HG02610 (cell line): ENCODE measurements around the gene FBXW11.
"Not testable (repeated sequence)": the region's sequence is repeated elsewhere in the genome, so short reads cannot be mapped to it uniquely, and the experiment has no call there.

Source experiments
- ATAC-seq: cut with Tn5 transposase; IDR thresholded peaks from one replicate; pipeline ENCODE4 v1.9.1; 2021; ENCODE audit warnings: mild to moderate bottlenecking, moderate library complexity; ENCODE audit not compliant: unreplicated experiment

Gene FBXW11

DNA sequence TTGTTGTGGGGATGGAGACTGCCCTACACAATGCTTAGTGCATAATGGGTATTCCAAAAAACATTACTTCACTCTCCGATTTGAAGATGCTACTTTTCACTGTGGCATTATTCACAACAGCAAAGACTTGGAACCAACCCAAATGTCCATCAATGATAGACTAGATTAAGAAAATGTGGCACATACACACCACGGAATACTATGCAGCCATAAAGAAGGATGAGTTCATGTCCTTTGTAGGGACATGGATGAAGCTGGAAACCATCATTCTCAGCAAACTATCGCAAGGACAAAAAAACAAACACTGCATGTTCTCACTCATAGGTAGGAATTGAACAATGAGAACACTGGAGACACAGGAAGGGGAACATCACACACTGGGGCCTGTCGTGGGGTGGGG, 90.7 kb downstream of the FBXW11 start:
- ATAC-seq: not testable (repeated sequence)

DNA sequence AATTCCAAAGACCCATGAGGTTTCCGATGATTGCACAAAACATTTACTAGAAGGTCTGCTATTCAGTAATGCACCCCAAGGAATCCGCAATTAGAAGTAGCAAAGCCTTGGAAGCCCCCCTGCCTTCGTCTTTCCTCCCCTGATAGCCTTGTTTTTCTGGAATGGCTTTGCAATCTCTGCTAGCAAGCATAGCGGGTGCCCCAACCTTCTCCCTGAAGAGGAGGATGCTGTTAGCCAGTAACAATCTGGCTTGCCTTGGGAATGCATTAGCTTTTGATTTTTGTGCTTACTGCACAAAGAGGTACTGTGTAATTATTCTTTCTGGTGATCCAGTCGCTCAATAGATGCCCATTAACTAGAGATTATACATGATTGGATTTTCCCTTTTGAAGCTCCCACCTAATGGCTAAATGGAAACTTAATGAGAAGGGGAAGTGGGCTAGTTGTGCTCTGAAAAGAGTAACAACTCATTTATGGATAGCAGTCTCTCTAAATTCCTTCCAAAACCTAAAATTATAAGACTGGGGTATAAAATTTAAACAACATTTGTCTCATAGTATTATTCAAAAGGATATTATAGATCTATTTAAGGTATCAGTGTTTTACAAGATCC, 91.6 kb downstream of the FBXW11 start:
- no peak for ATAC-seq

DNA sequence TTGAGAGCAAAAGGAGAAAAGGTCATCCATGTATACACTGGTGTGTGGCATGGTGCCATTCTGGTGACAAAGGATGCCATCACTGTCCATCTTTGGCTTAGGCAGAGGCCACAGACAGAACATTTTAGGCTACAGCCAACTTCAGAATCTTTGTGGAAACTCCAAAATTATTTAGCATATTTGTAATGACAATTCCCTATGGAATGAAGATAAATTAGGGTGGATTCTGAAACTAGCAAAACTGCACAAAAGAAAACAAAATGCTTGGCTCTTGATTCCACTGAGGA, 92.5 kb downstream of the FBXW11 start:
- no peak for ATAC-seq

DNA sequence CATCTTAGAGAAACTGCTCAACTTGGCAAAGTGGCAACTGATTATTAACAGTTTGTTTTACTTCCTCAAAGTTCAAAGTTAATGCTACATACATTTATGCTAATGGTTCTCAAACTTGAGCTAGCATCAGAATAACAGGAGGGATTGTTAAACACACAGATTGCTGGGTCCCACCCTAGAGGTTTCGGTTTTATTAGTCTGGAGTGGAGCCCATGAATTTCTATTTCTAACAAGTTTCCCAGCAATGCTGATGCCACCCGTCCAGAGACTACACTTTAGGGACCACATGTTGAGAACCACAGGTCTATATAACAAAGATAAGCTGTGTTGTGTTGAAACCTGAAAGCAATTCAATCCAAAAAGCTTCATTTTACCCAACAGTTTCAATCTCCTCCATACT, 95.3 kb downstream of the FBXW11 start:
- no peak for ATAC-seq

DNA sequence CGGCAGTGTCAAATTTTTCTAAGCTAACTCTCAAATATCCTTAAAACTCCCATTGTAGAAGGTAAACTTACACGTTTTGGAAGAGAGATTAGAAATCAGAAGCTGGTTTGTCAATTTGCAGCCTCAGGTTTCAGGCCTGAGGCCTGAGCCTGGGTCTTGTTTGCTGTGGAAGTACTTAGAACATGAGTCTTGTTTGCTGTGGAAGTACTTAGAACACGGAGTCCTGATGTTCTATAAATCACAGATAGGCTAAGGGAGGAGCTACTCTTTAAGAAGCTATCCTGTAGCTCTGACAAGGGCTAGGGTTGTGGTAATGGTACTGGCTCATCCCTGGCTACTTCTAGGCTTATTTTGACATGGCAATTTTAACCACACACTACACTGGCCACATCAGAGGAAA, 97.8 kb downstream of the FBXW11 start:
- no peak for ATAC-seq

DNA sequence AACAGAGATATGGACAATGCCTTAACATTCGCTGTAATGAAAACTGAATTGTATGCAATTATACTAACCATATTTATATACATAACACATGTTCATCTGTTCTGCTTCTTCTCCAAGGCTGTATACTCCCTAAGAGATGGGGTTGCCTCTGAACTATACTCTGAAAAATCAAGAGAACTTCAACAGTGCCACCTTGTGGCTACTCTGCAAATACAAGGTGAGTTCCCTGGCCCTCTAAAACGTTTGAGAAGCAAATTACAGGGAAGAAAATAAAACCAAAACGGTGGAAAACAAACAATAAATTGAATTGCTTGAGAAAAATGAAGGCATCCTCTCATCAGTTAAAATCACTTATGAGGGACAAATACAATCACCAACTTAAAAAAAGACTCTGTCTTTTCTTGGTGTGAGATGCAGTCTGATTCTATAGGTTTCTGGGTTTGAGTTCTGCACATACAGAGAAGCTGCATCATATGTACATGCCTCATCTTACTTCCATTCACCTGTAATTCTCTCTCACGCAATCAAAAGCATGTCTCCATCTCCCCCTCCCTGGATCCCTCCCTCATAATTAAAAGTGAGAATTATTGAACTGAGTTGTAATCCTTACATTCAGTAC, 98.6 kb downstream of the FBXW11 start:
- ATAC-seq: peak; percentile 52

DNA sequence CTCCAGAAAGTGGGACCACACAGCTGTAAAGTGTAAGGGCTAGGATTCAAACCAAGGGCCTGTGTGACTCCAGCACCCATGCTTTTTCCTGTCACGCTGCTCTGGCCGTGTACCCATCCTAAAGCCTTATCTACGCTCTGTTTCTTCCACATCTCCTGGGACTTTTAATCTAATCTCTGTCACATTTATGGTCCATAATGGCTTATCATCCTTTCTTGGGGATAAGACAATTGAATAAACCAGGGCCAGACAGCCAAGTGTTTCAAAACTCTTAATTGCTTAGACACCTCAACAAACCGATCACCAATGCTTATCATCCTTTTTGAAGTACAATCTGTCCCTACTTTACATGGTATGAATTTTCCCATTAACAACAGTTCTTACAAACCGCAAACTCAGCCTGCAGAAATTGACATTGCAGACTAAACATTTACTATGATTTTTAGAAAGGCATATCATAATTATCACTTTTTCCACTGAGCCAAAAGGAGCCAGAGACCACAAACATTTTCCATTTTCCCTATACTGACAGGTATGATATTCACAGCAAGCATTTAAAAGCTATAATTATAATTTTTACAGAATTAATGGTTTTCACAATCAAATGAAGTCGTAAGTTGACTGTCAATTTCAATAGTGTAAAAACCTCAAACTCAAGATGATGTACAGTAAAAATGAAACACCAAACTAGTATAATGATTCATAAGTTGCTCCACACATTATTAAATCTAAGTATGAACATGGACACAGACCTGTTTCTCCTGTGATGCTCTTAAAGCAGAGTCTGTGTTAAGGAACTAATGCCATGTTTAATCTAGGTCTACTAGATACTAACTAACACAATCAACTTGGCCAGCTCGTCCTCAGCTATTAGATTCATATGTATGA, 99.5 kb downstream of the FBXW11 start:
- peak; percentile 66 for ATAC-seq

DNA sequence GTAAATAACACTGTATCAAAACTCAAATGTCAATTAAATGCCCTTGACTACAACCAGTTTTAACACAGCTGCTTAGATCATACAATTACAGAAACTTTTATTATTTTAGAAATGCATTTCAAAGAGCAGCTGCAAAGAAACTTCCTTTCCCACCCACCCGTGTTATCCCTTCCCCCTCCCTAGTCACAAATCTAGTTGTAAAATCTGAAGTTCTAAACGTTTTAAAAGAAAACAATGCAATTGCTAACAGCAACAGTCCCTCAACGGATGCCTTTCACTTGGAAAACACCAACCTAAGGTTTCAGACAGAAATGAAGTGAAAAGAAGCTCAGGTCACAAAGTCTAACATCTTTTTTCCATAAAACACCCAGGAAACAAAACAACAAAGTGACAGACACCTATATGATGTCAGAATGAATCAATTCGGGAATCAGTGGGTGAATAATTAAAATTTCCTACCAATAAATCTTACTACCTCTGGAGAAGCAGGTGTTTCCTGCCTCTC, 100.3 kb downstream of the FBXW11 start:
- no peak for ATAC-seq

DNA sequence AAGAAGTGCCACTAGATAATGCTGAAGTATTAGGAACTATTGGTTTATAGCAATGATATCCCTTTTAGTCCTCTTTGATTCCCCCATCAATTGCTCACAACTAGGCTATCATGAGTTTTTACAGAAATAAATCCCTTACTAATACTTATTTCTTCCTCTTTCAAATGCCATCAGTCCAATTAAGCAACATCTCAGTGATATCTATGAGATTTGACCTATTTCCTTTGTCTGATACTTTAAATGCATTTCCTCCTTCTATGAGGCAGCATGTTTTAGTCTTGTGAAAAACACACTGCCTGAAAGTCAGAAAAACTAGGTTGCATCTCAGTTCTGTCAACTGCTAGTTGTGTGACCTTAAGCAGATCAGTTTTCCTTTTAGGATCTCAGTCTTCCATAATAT, 101.6 kb downstream of the FBXW11 start:
- no peak for ATAC-seq

DNA sequence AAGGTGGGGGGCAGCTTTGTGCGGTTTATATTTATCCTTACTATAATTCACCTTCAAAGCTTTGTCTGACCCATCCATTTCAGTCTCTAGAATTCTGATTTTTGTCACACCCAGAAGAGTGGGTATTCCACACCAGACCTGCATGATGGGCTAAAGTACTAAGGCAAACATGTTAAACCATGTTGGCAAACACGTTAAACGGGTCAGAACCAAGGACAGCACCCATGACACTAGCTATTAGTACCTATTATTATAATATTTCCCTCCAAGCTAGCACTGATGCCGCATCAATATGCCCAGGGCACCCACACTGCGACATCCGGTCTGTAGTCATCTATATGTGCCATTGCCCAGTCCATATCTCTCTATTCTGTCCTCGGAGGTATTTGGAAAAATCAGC, 104.7 kb downstream of the FBXW11 start:
- ATAC-seq: no peak

DNA sequence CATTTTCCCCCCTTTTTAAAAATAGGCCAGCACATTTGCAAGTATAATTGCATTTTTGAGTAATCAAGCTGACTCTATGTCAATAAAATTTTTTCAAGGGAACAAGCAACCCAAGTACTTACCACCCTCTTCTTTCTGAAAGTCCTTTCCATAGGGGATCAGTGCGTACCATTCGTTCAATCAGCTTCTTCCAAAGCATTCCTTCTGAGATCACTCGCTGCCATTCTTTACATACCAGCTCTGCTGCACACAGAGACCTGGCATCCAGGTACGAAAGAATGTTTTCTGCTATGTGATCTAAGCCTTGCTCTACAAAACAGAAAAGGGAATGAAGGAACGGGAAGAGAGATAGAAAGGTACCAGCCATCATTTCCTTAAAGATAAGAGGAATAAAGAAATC, 106.6 kb downstream of the FBXW11 start:
- no peak for ATAC-seq

DNA sequence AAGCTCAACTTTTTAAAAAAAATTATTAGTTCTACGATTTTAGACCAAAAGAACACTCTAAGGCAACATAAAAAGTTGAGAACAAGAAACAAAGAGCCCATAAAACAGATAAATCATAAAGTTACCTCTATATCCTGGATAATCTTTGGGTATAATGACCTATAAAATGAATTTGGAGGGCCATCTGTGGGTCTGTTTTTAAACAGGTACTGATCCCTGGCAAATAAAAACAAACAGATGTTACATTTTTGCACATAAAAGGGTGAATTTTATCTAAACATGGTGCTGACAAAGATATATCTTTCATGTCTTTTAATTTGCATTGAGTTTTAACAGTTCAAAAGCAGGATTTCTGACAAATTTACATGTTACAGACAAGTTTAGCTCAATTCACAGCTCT, 107.6 kb downstream of the FBXW11 start:
- ATAC-seq: no peak

DNA sequence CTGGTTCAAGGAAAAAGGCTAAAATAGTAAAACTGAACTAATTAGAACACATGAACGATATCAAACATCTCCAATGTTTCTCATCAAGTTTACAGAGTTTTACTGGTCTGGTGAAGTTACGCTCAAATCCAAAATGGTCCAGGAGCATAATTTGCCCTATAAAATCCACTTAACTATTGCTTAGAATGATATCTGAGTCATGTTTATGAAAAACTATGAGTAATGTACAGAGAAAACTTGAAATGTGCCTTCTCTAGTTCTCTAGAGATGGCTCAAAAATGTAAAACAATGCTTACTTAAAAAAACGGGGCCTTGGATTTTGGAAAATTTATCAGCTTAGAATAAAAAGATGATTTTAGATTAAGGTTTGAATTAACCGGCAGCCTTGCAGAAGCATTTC, 108.1 kb downstream of the FBXW11 start:
- ATAC-seq: no peak

DNA sequence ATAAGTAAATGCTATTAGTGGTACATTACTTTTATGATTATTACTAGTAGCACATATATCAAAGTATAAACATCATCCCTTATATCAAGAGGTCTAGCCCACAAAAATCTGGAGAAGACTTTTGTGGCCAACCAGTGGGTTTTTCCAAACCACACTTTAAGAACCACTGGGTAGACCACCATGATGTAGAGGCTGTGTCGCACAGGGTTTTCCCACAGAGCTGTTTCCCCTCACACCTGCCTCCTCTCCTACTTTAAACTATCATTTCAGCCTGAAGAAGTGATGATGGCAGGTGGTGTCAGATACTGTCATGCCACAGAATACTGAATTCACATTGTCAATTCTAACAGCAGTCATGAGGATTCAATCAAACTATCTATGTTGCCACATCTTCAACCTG, 109.2 kb downstream of the FBXW11 start:
- peak; percentile 53 for ATAC-seq

DNA sequence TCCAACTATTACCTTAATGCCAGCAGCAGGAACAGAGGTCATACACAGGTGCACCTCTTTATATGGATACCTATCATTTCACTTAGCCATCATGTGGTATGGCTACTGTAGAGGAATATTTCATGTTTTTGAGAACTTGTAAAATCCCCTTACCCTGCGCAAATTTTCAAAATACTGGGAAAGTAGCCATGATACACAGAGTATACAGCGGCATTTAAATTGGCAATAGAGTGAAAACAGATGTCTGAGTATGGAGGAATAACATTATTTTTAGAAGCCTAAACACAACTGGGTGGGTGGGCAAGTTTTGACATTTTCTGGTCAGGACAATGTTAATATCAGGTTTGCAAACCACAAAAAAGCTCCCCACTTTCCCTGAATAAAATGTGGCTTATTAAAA, 111.4 kb downstream of the FBXW11 start:
- no peak for ATAC-seq

DNA sequence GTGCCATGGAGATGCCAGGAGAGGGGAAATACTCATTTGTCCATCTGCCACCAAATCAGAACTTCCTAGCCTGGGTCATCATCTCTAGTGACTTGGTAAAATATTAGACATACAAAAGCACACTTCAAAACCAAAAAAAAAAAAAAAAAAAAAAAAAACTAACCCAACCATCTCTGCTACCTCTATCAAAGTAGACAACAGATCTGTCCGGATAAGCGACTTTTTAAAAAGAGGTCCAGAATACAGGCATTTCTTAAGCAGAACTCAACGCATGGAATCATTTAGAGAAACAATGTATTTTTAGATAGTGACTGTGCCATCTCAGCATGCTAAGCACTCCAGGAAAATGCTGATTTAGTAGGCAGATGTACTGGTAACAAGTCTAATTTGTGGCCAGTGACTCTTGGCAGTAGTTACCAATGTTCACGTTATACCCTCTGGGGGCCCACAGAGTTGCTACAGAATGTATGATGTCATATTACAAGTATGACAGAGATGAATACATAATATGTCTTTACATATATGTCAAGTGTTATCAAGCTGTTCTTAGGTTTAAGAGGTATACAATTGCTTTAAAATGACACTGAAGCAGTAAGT, 113.0 kb downstream of the FBXW11 start:
- no peak for ATAC-seq

DNA sequence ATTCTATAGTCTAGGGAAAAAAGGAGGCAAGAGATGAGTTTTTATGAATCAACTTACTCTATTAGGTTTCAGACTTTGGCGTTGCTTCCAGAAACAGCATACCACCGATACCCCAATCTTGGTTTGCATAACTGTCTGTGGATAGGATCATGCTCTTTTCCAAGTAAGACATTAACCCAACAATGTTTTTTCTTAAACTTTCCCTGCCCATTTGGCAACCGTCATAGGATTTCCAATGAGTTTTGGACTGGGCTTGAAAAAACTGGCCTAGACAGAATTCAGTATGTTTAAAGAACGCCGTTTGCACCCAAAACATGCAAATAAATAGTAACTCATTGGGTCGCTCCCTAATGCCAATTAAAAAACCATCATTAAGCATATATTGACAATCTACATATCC, 114.8 kb downstream of the FBXW11 start:
- no peak for ATAC-seq

DNA sequence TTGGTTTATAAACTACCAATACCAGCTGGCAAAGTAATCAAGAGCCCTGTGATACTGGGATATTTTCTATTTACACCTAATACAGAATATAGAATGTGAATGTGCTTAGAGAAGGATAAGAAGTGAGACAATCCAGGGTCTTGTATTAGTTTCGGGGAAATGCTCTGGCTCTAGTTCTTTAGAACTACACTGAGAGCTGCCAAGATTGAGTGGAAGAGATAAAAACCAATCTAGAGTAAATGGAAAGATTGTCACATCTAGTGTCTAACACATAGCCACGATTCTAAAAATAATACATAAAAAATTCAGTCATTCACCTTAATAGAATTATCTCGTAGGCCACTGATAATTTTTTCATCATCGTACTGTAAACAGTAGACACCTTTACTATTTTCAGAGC, 115.3 kb downstream of the FBXW11 start:
- ATAC-seq: no peak

DNA sequence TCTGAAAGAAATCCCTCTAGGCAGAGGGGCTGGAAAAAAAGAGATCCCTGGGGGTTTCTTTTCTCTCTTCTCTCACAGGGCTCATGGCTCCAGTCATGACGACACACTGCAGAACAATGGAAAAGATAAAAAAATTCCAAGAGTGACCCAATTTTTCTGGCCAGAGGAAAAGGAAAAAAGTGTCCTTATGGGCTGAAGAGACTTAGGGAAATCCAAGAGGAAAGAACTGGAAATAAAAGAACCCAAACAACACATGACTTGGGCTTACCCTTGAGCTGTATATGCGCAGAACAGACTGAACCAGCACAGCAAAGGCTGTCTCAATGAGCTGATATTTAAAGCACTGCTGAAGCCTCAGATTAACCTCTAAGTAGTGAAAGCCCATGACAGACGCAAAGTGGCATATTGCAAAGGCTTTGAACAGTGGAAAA, 118.4 kb downstream of the FBXW11 start:
- ATAC-seq: no peak

DNA sequence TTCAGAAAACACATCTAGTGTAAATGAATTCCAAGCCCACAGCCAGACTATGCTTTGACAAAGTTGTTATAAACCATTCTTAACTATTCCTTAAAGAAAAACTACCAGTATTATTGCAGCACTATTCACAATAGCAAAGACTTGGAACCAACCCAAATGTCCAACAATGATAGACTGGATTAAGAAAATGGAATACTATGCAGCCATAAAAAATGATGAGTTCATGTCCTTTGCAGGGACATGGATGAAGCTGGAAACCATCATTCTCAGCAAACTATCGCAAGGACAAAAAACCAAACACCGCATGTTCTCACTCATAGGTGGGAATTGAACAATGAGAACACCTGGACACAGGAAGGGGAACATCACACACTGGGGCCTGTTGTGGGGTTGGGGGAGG, 120.4 kb downstream of the FBXW11 start:
- ATAC-seq: not testable (repeated sequence)

DNA sequence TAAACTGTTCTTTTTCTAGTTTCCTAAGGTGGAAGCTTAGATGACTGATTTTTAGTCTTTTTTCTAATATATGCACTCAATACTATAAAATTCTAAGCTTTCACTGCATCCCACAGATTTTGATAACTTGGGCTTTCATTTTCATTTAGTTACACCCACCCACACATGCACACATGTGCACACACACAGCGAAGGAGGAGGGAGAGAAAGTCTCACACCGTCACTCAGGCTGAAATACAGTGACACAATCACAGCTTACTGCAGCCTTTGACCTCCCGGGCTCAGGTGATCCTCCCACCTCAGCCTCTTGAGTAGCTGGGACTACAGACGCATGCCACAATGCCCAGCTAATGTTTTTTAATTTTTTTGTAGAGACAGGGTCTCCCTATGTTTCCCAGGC, 124.3 kb downstream of the FBXW11 start:
- no peak for ATAC-seq

DNA sequence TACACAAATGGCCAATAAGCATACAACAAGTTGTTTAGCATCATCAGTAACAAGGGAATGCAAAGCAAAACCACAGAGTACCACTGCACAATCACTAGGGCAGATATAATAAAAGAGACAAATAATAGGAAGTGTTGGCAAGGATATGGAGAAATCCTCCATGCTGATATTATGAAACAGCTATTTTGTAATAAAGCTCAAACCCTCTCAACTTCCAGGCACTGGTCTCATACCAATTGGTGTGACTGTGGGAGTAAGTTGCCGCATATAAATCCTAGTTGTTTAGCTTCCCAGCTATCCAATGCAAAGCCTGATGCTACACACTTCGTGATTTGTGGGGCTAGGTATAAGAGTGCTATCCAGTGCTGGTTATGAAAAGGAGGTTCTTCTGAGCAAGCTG, 132.2 kb downstream of the FBXW11 start:
- ATAC-seq: no peak
